ENCODE data around the gene SMYD2.

The SMYD2 gene

GRCh38 chr1:214363386-214363785, 82.4 kb downstream of the SMYD2 start:
- no peak for DNase-seq

GRCh38 chr1:214364386-214364785, 83.4 kb downstream of the SMYD2 start:
- DNase-seq: no peak

- no peak for DNase-seq
Observed at GRCh38 chr1:214364786-214365295, 83.9 kb downstream of the SMYD2 start.

DNA sequence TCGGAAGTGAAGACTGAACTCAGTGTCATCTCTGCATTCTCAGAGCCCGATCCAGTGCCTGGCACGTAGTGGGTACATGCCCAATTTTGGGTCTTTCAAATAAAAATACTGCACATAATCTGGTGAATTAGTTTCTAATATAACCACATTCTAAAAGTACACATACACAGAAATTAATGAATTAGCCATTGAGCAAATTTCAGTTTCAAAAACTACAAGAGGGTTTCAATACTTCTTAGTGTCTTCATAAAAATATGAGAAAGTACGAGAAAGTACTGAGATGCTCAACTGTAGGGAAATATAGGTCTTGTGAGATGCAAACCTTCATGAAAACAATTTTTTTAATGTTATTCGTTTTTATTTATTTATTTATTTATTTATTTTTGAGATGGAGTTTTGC, 86.9 kb downstream of the SMYD2 start:
- DNase-seq: no peak

DNA sequence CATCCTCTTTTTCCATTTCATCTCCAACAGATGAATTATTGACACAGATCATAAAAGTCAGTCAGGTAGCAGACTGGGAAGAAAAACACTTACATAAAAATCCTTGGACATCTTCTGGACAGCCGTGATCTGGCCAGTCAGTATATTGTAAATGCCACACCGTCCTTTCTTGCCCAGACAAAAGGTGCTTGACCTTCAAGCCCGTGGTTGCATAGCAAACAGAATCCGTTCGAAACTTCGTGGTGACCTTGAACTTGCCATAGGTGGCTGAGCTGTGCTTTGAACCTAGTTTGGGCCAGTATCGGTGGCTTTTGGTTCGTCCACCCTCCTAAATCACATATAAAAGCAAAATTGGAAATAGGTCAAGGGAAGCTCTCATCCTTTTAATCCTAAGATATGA, 88.4 kb downstream of the SMYD2 start:
- no peak for DNase-seq

GRCh38 chr1:214370615-214371014, 89.7 kb downstream of the SMYD2 start:
- no peak for DNase-seq

- no peak for DNase-seq
Observed at GRCh38 chr1:214372092-214372491, 91.1 kb downstream of the SMYD2 start.

DNA sequence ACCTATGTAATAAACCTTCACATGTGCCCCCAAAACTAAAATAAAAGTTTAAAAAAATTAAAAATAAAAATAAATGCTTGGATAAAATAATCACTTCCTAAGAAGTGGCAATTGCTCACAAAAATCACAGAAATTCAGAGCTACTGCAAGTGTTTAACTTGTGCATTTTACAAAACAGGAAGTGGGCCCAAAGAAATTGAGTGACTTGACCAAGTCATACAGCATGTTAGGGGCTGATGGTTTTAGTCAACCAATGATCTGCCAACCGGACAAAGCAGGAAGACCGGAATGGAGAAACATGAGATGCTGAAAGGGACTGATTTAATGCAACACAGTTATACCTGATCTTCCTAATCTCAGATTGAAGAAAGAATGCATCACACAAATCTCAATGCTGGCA, 96.5 kb downstream of the SMYD2 start:
- DNase-seq: no peak

- DNase-seq: no peak
Observed at GRCh38 chr1:214377886-214378285, 96.9 kb downstream of the SMYD2 start.

- no peak for DNase-seq
Observed at GRCh38 chr1:214378492-214378891, 97.5 kb downstream of the SMYD2 start.

DNA sequence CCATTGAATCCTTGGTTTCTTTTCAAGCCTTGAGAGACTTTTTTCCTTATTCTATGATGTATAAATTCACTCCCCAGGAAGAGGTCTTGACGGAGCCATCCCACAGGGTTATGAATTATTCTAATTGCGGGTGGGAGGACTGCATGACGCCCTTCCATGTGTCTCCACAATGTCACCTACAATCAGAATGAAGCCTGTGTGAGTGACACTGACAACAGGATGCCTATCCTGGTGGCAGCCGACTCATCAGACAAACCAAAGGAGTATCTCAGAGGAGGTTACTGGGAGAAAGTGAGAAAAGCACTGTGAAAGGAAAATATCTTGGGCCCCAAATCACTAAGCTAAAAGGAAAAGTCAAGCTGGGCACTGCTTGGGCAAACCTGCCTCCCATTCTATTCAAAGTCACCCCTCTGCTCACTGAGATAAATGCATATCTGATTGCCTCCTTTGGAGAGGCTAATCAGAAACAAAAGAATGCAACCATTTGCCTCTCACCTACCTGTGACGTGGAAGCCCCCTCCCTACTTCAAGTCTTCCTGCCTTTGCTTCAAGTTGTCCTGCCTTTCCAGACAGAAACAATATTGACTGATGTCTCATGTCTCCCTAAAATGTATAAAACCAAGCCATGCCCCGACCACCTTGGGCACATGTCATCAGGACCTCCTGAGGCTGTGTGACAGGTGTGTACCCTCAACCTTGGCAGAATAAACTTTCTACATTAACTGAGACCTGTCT, 98.4 kb downstream of the SMYD2 start:
- no peak for DNase-seq

DNA sequence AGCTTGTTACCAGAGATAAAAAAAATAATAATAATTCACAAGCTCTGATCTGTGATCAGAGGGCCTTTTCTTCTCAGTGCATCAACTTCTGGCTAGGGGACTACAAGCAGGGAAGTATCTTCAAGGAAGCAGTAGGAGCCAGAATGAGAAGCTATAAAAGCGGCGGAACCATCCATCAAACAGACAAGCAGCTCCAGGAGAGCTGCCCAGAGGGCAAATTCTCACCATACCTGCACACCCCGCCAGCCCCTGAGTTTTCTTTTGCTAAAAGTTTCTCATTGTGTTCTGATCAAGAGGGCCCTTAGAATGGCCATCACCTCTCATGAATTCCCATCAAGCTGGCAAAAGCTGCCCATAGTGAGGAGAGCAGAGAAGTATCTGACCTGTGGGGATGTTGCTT, 99.4 kb downstream of the SMYD2 start:
- no peak for DNase-seq

GRCh38 chr1:214380986-214381695, 100.2 kb downstream of the SMYD2 start:
- DNase-seq: no peak

- no peak for DNase-seq
Observed at GRCh38 chr1:214383381-214384372, 102.7 kb downstream of the SMYD2 start.

GRCh38 chr1:214384373-214385079, 103.6 kb downstream of the SMYD2 start:
- no peak for DNase-seq

DNA sequence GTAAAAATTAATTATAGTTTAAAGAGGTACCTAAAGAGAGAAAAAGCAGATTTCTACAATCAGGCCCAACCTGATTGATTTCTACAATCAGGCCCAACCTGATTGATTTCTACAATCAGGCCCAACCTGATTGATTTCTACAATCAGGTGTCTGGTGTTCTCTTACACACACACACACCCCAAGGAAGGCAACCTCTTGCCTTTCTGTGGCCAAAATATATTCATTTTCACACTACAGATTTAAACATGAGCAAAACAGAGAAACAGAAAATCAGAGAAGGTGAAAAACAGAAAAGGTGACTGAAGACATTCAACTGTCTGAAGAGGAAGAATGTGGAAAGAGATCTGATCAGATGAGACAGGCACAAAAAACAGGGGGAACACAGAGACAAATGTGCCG, 104.5 kb downstream of the SMYD2 start:
- no peak for DNase-seq

DNA sequence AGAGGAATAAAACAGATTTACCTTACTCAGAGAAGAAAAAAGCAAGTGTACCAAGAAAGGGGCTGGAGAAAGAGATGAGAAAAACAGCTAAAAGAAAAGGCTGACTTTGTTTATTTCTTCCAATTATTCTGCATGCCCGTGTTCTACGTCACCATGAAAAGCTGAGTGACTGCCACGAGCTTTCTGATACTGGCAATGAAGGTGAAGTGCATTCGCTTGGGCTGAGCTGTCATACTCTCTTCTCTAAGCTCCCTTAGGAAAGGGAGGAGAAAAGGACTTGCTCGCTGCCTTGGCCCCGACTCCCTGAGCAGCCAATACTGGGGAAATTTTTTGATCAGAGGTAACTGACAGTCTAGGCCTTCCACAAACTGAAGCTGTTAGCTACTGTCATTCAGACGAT, 105.4 kb downstream of the SMYD2 start:
- DNase-seq: no peak
